ENCODE results near the gene ZNRD2. TPM values are rescaled to one million over a fixed set of nuclear protein-coding genes. Genes with fewer than 3 reads are reported as not detected.

The ZNRD2 gene
- total and polyA plus RNA-seq, 2 of the 8 experiments (the other 6 are each of a cell fraction or from before 2014, with no cell fraction given): 53.4 to 125 TPM

DNA sequence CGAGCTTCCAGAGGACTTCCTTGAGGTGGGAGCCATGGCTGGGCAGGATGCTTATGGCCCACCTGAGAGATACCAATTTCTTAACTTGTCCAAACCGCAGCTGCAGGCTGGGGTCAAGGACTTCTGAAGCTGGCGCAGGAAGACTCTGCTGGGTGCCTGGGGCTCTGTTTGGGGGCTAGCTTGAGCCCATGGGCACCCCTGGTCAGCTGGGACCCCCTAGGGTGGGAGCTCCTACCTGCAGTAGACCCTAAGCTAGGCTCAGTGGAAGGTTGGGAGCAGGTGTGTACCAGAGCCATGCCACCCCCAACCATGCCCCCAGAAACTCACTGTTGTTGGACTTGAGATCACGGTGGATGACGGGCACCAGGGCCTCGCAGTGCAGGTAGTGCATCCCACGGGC lies 42.4 kb downstream of the ZNRD2 start:
- Histone ChIP-seq H3K56ac (replicated peaks; ENCODE audit: insufficient read length, low read depth, low read length) (no peak overlapping the region), H4K5ac (ENCODE audit: insufficient read length, low read depth, low read length) (no peak overlapping the region), H4K91ac (replicated peaks; ENCODE audit: insufficient read length, low read length) (peak overlapping the region; percentile 18), H2AK5ac (ENCODE audit: low read depth, low read length) (no peak overlapping the region), H2AFZ (ENCODE audit: low read length) (no peak overlapping the region), H3K4ac (replicated peaks; ENCODE audit: insufficient read length, low read depth, low read length) (no peak overlapping the region), H3K4me2 (ENCODE audit: insufficient read depth in 1 of 2, low read depth in 2 of 2, low read length in 2 of 2) (peak overlapping the region; percentile 69 to 87; a peak in 2 of 4 replicates), H3K4me1 (replicated peaks in 1 of 4; ENCODE audit: control insufficient read depth in 3 of 4, insufficient read depth in 4 of 4, low read length in 3 of 4) (peaks cover 0 to 26% (median 13%) of the 10 kb centered on the region in 4 experiments; a peak in 5 of 7 replicates), H3K23me2 (ENCODE audit: low read depth, low read length) (peaks cover 17% of the 10 kb centered on the region), H3K9me3 (ENCODE audit: insufficient read depth in 2 of 2, low read depth in 1 of 2, low read length in 1 of 2) (no peaks in the 10 kb centered on the region), H3K9ac (replicated peaks in 1 of 4; ENCODE audit: extremely low read depth in 1 of 4, low read depth in 3 of 4, low read length in 3 of 4) (no peak overlapping the region), H3K27me3 (replicated peaks in 1 of 4; ENCODE audit: control insufficient read depth in 3 of 4, extremely low read depth in 1 of 4, insufficient read depth in 3 of 4, low read length in 3 of 4) (no peaks in the 10 kb centered on the region; a peak in 1 of 7 replicates), H3K79me2 (ENCODE audit: control insufficient read depth in 1 of 2, insufficient read depth in 2 of 2, low read length in 2 of 2) (peaks cover 11 to 27% of the 10 kb centered on the region in 2 experiments), H2BK20ac (ENCODE audit: low read length) (no peak overlapping the region), H3K79me1 (ENCODE audit: low read depth, low read length) (peaks cover 34% of the 10 kb centered on the region), H3K4me3 (ENCODE audit: extremely low read depth in 1 of 4, insufficient read depth in 2 of 4, low read depth in 3 of 4, low read length in 4 of 4) (peak overlapping the region in 3 of 4 experiments; percentile 4 to 88 (median 63); a peak in 1 of 8 replicates), H3K18ac (ENCODE audit: extremely low read depth, low read length) (no peak overlapping the region), H2BK5ac (ENCODE audit: low read depth, low read length) (no peak overlapping the region), H3K14ac (ENCODE audit: insufficient read length) (no peak overlapping the region), H2BK15ac (ENCODE audit: low read length) (no peak overlapping the region), H3K23ac (ENCODE audit: insufficient read length) (no peak overlapping the region), H3K27ac (ENCODE audit: low read depth, low read length) (no peak overlapping the region), H4K20me1 (replicated peaks in 1 of 2; ENCODE audit: control insufficient read depth in 1 of 2, insufficient read depth in 2 of 2, low read length in 2 of 2) (peaks cover 8 to 27% of the 10 kb centered on the region in 2 experiments), H4K8ac (ENCODE audit: extremely low read depth, insufficient read depth, low read length) (peak overlapping the region; percentile 22; the same call in 1 of the 2 replicates), H2BK120ac (replicated peaks; ENCODE audit: low read depth, low read length) (no peak overlapping the region), H2BK12ac (ENCODE audit: low read depth, low read length) (no peak overlapping the region), H3K36me3 (ENCODE audit: control insufficient read depth in 2 of 4, insufficient read depth in 4 of 4, low read length in 3 of 4) (peaks cover 0 to 5% (median 2%) of the 10 kb centered on the region in 4 experiments; a peak in 1 of 8 replicates)
- ChIA-PET POLR2A (ENCODE audit: partially characterized antibody) (interaction anchor here (0.8 to 4.4 kb wide), 13 partner anchors 11 to 241 kb away, joined by 3 to 41 read pairs (median 3); partner anchors contain the start of genes FAM89B, KCNK7, NEAT1 and SIPA1), CTCF (ENCODE audit: partially characterized antibody) (interaction anchor here (0.6 to 3.8 kb wide), 8 partner anchors 9 to 92 kb away, joined by 3 to 30 read pairs (median 3); no protein-coding TSS in a partner anchor)
- DNase-seq (ENCODE audit: low read depth in 1 of 2, low spot score in 2 of 2) (no peak), FAIRE-seq (no peak)
- 90% methylated on average over 7 of the region's 7 CpGs; no CpG with 5 or more reads in 1 of the 2 experiments for WGBS, 2 experiments (ENCODE audit: extremely low coverage in 1 of 2, insufficient coverage in 1 of 2, insufficient read length in 1 of 2, insufficient replicate concordance in 2 of 2, low coverage in 1 of 2, low lambda C conversion rate in 2 of 2, missing lambda C conversion rate in 1 of 2)
- TF ChIP-seq SP2 (IDR thresholded peaks at IDR 0.05; ENCODE audit: low read length): no peak
- TF ChIP-seq EP300 (IDR thresholded peaks at IDR 0.05; ENCODE audit: borderline replicate concordance in 1 of 2, low read depth in 2 of 2, low read length in 2 of 2): no peak
- no peak for TF ChIP-seq CTBP2 (IDR thresholded peaks at IDR 0.05; ENCODE audit: borderline replicate concordance, insufficient read depth, insufficient read length, low read length)
- no peak for TF ChIP-seq JUN (IDR thresholded peaks at IDR 0.05; ENCODE audit: low read depth, low read length)
- TF ChIP-seq POU5F1 (IDR thresholded peaks at IDR 0.05; ENCODE audit: low read depth, low read length): no peak
- TF ChIP-seq, protein P1, sequence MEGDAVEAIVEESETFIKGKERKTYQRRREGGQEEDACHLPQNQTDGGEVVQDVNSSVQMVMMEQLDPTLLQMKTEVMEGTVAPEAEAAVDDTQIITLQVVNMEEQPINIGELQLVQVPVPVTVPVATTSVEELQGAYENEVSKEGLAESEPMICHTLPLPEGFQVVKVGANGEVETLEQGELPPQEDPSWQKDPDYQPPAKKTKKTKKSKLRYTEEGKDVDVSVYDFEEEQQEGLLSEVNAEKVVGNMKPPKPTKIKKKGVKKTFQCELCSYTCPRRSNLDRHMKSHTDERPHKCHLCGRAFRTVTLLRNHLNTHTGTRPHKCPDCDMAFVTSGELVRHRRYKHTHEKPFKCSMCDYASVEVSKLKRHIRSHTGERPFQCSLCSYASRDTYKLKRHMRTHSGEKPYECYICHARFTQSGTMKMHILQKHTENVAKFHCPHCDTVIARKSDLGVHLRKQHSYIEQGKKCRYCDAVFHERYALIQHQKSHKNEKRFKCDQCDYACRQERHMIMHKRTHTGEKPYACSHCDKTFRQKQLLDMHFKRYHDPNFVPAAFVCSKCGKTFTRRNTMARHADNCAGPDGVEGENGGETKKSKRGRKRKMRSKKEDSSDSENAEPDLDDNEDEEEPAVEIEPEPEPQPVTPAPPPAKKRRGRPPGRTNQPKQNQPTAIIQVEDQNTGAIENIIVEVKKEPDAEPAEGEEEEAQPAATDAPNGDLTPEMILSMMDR (IDR thresholded peaks at IDR 0.05; ENCODE audit: control extremely low read depth in 1 of 3, insufficient read depth in 1 of 3, low read depth in 1 of 3, low read length in 3 of 3): no peak
- TF ChIP-seq BCL11A (IDR thresholded peaks at IDR 0.05; ENCODE audit: low read depth in 2 of 2, low read length in 2 of 2): no peak
- TF ChIP-seq CHD1 (IDR thresholded peaks at IDR 0.05; ENCODE audit: low read depth, low read length): no peak
- TF ChIP-seq SP4 (IDR thresholded peaks at IDR 0.05; ENCODE audit: low read length): no peak
- no peak for TF ChIP-seq EZH2 (IDR thresholded peaks at IDR 0.05; ENCODE audit: low read depth, low read length, severe bottlenecking)
- TF ChIP-seq EGR1 (IDR thresholded peaks at IDR 0.05; ENCODE audit: borderline replicate concordance, low read depth, low read length): no peak
